Measurements from ENCODE around the gene HNRNPA0. TPM values are rescaled to one million over a fixed set of nuclear protein-coding genes. Genes with fewer than 3 reads are reported as not detected.

Gene HNRNPA0
- polyA plus RNA-seq, 1 donor (not counting 4 experiments of a cell fraction or from before 2014, with no cell fraction given), result 11.4 TPM

DNA sequence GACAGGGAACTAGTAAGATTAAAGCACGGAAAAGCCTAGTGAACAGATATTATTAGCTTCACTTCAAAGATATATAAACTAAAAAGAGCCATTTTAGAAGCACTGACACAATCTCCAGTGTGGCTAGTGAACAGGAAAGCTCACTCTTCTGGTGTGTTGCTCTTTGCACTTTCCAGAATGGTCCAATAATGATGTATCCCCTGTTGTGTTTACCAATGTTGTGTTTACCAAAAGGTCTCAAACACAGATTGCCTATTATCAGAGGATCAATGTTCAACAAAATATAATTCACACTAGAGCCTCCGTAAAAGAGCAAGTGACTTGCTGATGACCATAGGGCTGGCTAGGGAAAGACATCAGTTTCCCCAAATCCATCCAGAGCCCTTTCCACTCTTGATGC is 29.9 kb downstream of the HNRNPA0 start:
- H3K4me3 ChIP-seq (ENCODE audit: control insufficient read depth in 2 of 3, extremely low read depth in 1 of 3, insufficient read depth in 2 of 3, low read depth in 1 of 3, low read length in 3 of 3), result no peak overlapping the region
- H3K9me3 ChIP-seq (ENCODE audit: control insufficient read depth, low read depth, low read length), result no peaks in the 10 kb centered on the region
- H3K4me1 ChIP-seq (ENCODE audit: control insufficient read depth, extremely low read depth, insufficient read depth, low read length), result no peaks in the 10 kb centered on the region
- H3K4me2 ChIP-seq (ENCODE audit: control insufficient read depth, extremely low read depth, insufficient read depth, low read depth, low read length), result no peak overlapping the region
- DNase-seq (ENCODE audit: low read depth, low spot score) (no peak), FAIRE-seq (no peak)
- no peak overlapping the region for H2AFZ ChIP-seq (ENCODE audit: control insufficient read depth, low read length)
- no peaks in the 10 kb centered on the region for H4K20me1 ChIP-seq (ENCODE audit: control insufficient read depth, extremely low read depth, insufficient read depth, low read length)
- no peaks in the 10 kb centered on the region for H3K27me3 ChIP-seq (ENCODE audit: control insufficient read depth, extremely low read depth, insufficient read depth, low read length)
- no peak overlapping the region for H3K27ac ChIP-seq (ENCODE audit: control insufficient read depth, insufficient read depth, low read length)
- H3K9ac ChIP-seq (ENCODE audit: control insufficient read depth, extremely low read depth, insufficient read depth, low read length), result no peak overlapping the region
- dilution Hi-C loops (cut with MboI; ENCODE audit: extremely low pct_ligation_motif_present, low sequenced_read_pairs), result no loop called here
- TF ChIP-seq, protein P1, sequence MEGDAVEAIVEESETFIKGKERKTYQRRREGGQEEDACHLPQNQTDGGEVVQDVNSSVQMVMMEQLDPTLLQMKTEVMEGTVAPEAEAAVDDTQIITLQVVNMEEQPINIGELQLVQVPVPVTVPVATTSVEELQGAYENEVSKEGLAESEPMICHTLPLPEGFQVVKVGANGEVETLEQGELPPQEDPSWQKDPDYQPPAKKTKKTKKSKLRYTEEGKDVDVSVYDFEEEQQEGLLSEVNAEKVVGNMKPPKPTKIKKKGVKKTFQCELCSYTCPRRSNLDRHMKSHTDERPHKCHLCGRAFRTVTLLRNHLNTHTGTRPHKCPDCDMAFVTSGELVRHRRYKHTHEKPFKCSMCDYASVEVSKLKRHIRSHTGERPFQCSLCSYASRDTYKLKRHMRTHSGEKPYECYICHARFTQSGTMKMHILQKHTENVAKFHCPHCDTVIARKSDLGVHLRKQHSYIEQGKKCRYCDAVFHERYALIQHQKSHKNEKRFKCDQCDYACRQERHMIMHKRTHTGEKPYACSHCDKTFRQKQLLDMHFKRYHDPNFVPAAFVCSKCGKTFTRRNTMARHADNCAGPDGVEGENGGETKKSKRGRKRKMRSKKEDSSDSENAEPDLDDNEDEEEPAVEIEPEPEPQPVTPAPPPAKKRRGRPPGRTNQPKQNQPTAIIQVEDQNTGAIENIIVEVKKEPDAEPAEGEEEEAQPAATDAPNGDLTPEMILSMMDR (optimal IDR thresholded peaks at IDR 0.05 in 1 of 3, IDR thresholded peaks at IDR 0.05 in 1 of 3, conservative IDR thresholded peaks at IDR 0.05 in 1 of 3; ENCODE audit: extremely low read depth in 1 of 3, insufficient read depth in 2 of 3, low read length in 3 of 3), result no peak
- TF ChIP-seq EZH2 (IDR thresholded peaks at IDR 0.05; ENCODE audit: low read length), result no peak
- no peaks in the 10 kb centered on the region for H3K9me1 ChIP-seq (ENCODE audit: control insufficient read depth, extremely low read depth, insufficient read depth, low read length)
- no peaks in the 10 kb centered on the region for H3K79me2 ChIP-seq (ENCODE audit: control insufficient read depth, insufficient read depth, low read length)
- H3K36me3 ChIP-seq (ENCODE audit: control insufficient read depth in 2 of 2, extremely low read depth in 1 of 2, insufficient read depth in 2 of 2, low read length in 2 of 2), result no peaks in the 10 kb centered on the region

DNA sequence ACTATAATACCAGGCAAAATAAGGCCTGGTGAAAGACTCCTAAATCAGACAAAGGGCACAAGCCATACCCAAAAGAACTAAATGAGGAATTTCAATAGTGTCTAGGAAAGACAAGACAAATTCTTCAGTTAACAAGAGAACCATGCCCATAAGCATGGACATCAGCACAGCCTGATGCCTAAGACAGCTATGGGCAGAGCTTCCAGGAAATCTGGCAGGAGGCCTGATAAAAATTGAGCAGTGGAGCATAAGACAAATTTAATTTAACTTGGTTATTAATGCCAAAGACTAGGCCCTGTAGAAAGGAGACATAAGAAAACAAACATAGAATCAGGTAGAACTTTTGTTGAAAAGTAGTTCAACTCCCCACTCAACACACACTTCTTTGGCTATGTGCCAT is 35.6 kb downstream of the HNRNPA0 start:
- H4K20me1 ChIP-seq (ENCODE audit: control insufficient read depth, extremely low read depth, insufficient read depth, low read length), result no peaks in the 10 kb centered on the region
- no peaks in the 10 kb centered on the region for H3K9me1 ChIP-seq (ENCODE audit: control insufficient read depth, extremely low read depth, insufficient read depth, low read length)
- no peak for DNase-seq (ENCODE audit: low read depth, low spot score)
- no peak overlapping the region for H2AFZ ChIP-seq (ENCODE audit: control insufficient read depth, low read length)
- H3K4me1 ChIP-seq (ENCODE audit: control insufficient read depth, extremely low read depth, insufficient read depth, low read length), result no peaks in the 10 kb centered on the region
- dilution Hi-C loops (cut with MboI; ENCODE audit: extremely low pct_ligation_motif_present, low sequenced_read_pairs), result no loop called here
- TF ChIP-seq, protein P1 (optimal IDR thresholded peaks at IDR 0.05 in 1 of 3, IDR thresholded peaks at IDR 0.05 in 1 of 3, conservative IDR thresholded peaks at IDR 0.05 in 1 of 3; ENCODE audit: extremely low read depth in 1 of 3, insufficient read depth in 2 of 3, low read length in 3 of 3), result no peak
- TF ChIP-seq EZH2 (IDR thresholded peaks at IDR 0.05; ENCODE audit: low read length), result no peak
- no peak overlapping the region for H3K27ac ChIP-seq (ENCODE audit: control insufficient read depth, insufficient read depth, low read length)
- no peaks in the 10 kb centered on the region for H3K79me2 ChIP-seq (ENCODE audit: control insufficient read depth, insufficient read depth, low read length)
- no peak overlapping the region for H3K9ac ChIP-seq (ENCODE audit: control insufficient read depth, extremely low read depth, insufficient read depth, low read length)
- no peak overlapping the region for H3K4me2 ChIP-seq (ENCODE audit: control insufficient read depth, extremely low read depth, insufficient read depth, low read depth, low read length)
- H3K9me3 ChIP-seq (ENCODE audit: control insufficient read depth, low read depth, low read length), result no peaks in the 10 kb centered on the region
- FAIRE-seq, result no peak
- no peaks in the 10 kb centered on the region for H3K36me3 ChIP-seq (ENCODE audit: control insufficient read depth in 2 of 2, extremely low read depth in 1 of 2, insufficient read depth in 2 of 2, low read length in 2 of 2)
- H3K27me3 ChIP-seq (ENCODE audit: control insufficient read depth, extremely low read depth, insufficient read depth, low read length), result no peaks in the 10 kb centered on the region
- H3K4me3 ChIP-seq (ENCODE audit: control insufficient read depth in 2 of 3, extremely low read depth in 1 of 3, insufficient read depth in 2 of 3, low read depth in 1 of 3, low read length in 3 of 3), result no peak overlapping the region

All from keratinocyte (primary cell).